H1 (cell line): ENCODE data around the gene CDC14B. TPM values are rescaled to one million over a fixed set of nuclear protein-coding genes. Genes with fewer than 3 reads are reported as not detected.

Source experiments
- CTCF ChIA-PET: fragments of 300-600 bp; sonication (Branson Sonifier 250); formaldehyde crosslinking; loops from one replicate; lab custom pipeline; 2021; ENCODE audit not compliant: partially characterized antibody; lab: Charles Lee
- POLR2A ChIA-PET: fragments of 300-600 bp; sonication (Branson Sonifier 250); formaldehyde crosslinking; loops from one replicate; lab custom pipeline; 2021; ENCODE audit warnings: inconsistent platforms; ENCODE audit not compliant: partially characterized antibody; lab: Charles Lee
- DNase-seq, 2 experiments: peaks; one replicate each; pipeline versions ENCODE4 v3.0.0 to v3.0.0-alpha.2; 2010 to 2022; ENCODE audit warnings: low spot score in 2 of 2, low read depth in 1 of 2, mixed read lengths in 1 of 2
- FAIRE-seq: peaks from 2 replicates; lab custom pipeline; 2011; peaks lifted over from hg19 to GRCh38; lab: Jason Lieb, UNC
- H2AFZ ChIP-seq: 2 replicates; pipeline ENCODE4 v1.8.1; 2012; ENCODE audit warnings: low read length, inconsistent platforms
- H2AK5ac ChIP-seq: 2 replicates; pipeline ENCODE4 v1.6.1; 2013; ENCODE audit warnings: low read depth, low read length
- H2BK120ac ChIP-seq: replicated peaks from 2 replicates; pipeline ENCODE3; 2013; ENCODE audit warnings: low read depth, low read length, inconsistent platforms
- H2BK12ac ChIP-seq: 2 replicates; pipeline ENCODE4 v1.6.1; 2013; ENCODE audit warnings: low read depth, low read length
- H2BK15ac ChIP-seq: 2 replicates; pipeline ENCODE4 v1.6.1; 2013; ENCODE audit warnings: low read length
- H2BK20ac ChIP-seq: 2 replicates; pipeline ENCODE4 v1.6.1; 2013; ENCODE audit warnings: low read length
- H2BK5ac ChIP-seq: 2 replicates; pipeline ENCODE4 v1.6.1; 2013; ENCODE audit warnings: low read depth, low read length
- H3K14ac ChIP-seq: 2 replicates; pipeline ENCODE4 v1.6.1; 2013; ENCODE audit warnings: inconsistent platforms; ENCODE audit not compliant: insufficient read length
- H3K18ac ChIP-seq: 2 replicates; pipeline ENCODE4 v1.6.1; 2013; ENCODE audit warnings: low read length; ENCODE audit errors: extremely low read depth
- H3K23ac ChIP-seq: 2 replicates; pipeline ENCODE4 v1.6.1; 2013; ENCODE audit warnings: inconsistent platforms; ENCODE audit not compliant: insufficient read length
- H3K23me2 ChIP-seq: 2 replicates; pipeline ENCODE4 v1.6.1; 2013; ENCODE audit warnings: low read depth, low read length
- H3K27ac ChIP-seq: 2 replicates; pipeline ENCODE4 v1.6.1; 2011; ENCODE audit warnings: low read depth, low read length, inconsistent platforms
- H3K27me3 ChIP-seq, 4 experiments: replicated peaks in 1 of 4; 1 replicate in 1 of 4; 2 replicates in 3 of 4; pipeline versions ENCODE4 v1.6.1 to v1.8.1; 2011 to 2013; ENCODE audit warnings: low read length in 3 of 4, mild to moderate bottlenecking in 3 of 4, inconsistent platforms in 2 of 4, mixed read lengths in 2 of 4, moderate library complexity in 1 of 4; ENCODE audit not compliant: control insufficient read depth in 3 of 4, insufficient read depth in 3 of 4; ENCODE audit errors: extremely low read depth in 1 of 4
- H3K36me3 ChIP-seq, 4 experiments: 2 replicates each; pipeline versions ENCODE4 v1.6.1 to v1.8.1; 2011 to 2013; ENCODE audit warnings: mild to moderate bottlenecking in 4 of 4, low read length in 3 of 4, moderate library complexity in 2 of 4, control low read depth in 1 of 4, inconsistent platforms in 1 of 4; ENCODE audit not compliant: insufficient read depth in 4 of 4, control insufficient read depth in 2 of 4
- H3K4ac ChIP-seq: replicated peaks from 2 replicates; pipeline ENCODE3; 2013; ENCODE audit warnings: low read length, low read depth, mixed read lengths, inconsistent platforms; ENCODE audit not compliant: insufficient read length
- H3K4me1 ChIP-seq, 4 experiments: replicated peaks in 1 of 4; 1 replicate in 1 of 4; 2 replicates in 3 of 4; pipeline versions ENCODE4 v1.6.1 to v1.8.1; 2011 to 2013; ENCODE audit warnings: low read length in 3 of 4, inconsistent platforms in 2 of 4, mixed read lengths in 1 of 4; ENCODE audit not compliant: insufficient read depth in 4 of 4, control insufficient read depth in 3 of 4
- H3K4me2 ChIP-seq, 2 experiments: 2 replicates each; pipeline versions ENCODE4 v1.6.1 to v1.8.1; 2011 to 2013; ENCODE audit warnings: low read depth in 2 of 2, low read length in 2 of 2, control low read depth in 1 of 2, inconsistent platforms in 1 of 2, mild to moderate bottlenecking in 1 of 2; ENCODE audit not compliant: insufficient read depth in 1 of 2
- H3K4me3 ChIP-seq, 4 experiments: fragments of 200-600, 300-600 bp in 1 of 4; sonication (generic), shearing (Covaris generic), sonication (Bioruptor Twin) in 1 of 4; 2 replicates each; pipeline versions ENCODE4 v1.5.1 to v1.8.1; 2011 to 2016; ENCODE audit warnings: low read length in 4 of 4, low read depth in 3 of 4, control low read depth in 2 of 4, inconsistent platforms in 2 of 4, mild to moderate bottlenecking in 2 of 4, mixed read lengths in 1 of 4, moderate library complexity in 1 of 4; ENCODE audit not compliant: insufficient read depth in 2 of 4; ENCODE audit errors: extremely low read depth in 1 of 4
- H3K56ac ChIP-seq: replicated peaks from 2 replicates; pipeline ENCODE3; 2013; ENCODE audit warnings: low read depth, mild to moderate bottlenecking, mixed read lengths, low read length, inconsistent platforms; ENCODE audit not compliant: insufficient read length
- H3K79me1 ChIP-seq: 2 replicates; pipeline ENCODE4 v1.6.1; 2013; ENCODE audit warnings: low read depth, low read length, control low read depth
- H3K79me2 ChIP-seq, 2 experiments: 2 replicates each; pipeline versions ENCODE4 v1.6.1 to v1.8.1; 2012 to 2013; ENCODE audit warnings: low read length in 2 of 2, mild to moderate bottlenecking in 2 of 2, inconsistent platforms in 1 of 2; ENCODE audit not compliant: insufficient read depth in 2 of 2, control insufficient read depth in 1 of 2
- H3K9ac ChIP-seq, 4 experiments: replicated peaks in 1 of 4; 1 replicate in 1 of 4; 2 replicates in 3 of 4; pipeline versions ENCODE4 v1.6.1 to v1.8.1; 2011 to 2013; ENCODE audit warnings: low read depth in 3 of 4, low read length in 3 of 4, control low read depth in 2 of 4, mild to moderate bottlenecking in 2 of 4, moderate library complexity in 2 of 4, inconsistent platforms in 1 of 4; ENCODE audit errors: extremely low read depth in 1 of 4
- H3K9me3 ChIP-seq, 2 experiments: 2 replicates each; pipeline versions ENCODE4 v1.6.1 to v1.8.1; 2012 to 2013; ENCODE audit warnings: mild to moderate bottlenecking in 2 of 2, moderate library complexity in 2 of 2, control low read depth in 1 of 2, inconsistent platforms in 1 of 2, low read depth in 1 of 2, low read length in 1 of 2, mixed read lengths in 1 of 2; ENCODE audit not compliant: insufficient read depth in 2 of 2
- H4K20me1 ChIP-seq, 2 experiments: replicated peaks in 1 of 2; 2 replicates each; pipeline versions ENCODE3 to v1.8.1; 2011 to 2013; ENCODE audit warnings: inconsistent platforms in 2 of 2, low read length in 2 of 2, mild to moderate bottlenecking in 1 of 2; ENCODE audit not compliant: insufficient read depth in 2 of 2, control insufficient read depth in 1 of 2
- H4K5ac ChIP-seq: 2 replicates; pipeline ENCODE4 v1.6.1; 2013; ENCODE audit warnings: low read length, low read depth, mixed read lengths, inconsistent platforms; ENCODE audit not compliant: insufficient read length
- H4K8ac ChIP-seq: 2 replicates; pipeline ENCODE4 v1.8.0; 2013; ENCODE audit warnings: mild to moderate bottlenecking, moderate library complexity, low read length, inconsistent platforms; ENCODE audit not compliant: insufficient read depth; ENCODE audit errors: extremely low read depth
- H4K91ac ChIP-seq: replicated peaks from 2 replicates; pipeline ENCODE3; 2013; ENCODE audit warnings: low read length, mixed read lengths, inconsistent platforms; ENCODE audit not compliant: insufficient read length
- EGR1 ChIP-seq: IDR thresholded peaks from 2 replicates; pipeline ENCODE4 v1.6.1; 2011; ENCODE audit warnings: low read depth, low read length, borderline replicate concordance
- HDAC2 ChIP-seq, 2 experiments: fragments of 300-600 bp in 1 of 2; sonication (generic) in 1 of 2; IDR thresholded peaks; 2 replicates each; pipeline ENCODE4 v1.6.1; 2011 to 2012; ENCODE audit warnings: low read depth in 2 of 2, low read length in 2 of 2, mild to moderate bottlenecking in 2 of 2, moderate library complexity in 2 of 2, borderline replicate concordance in 1 of 2, inconsistent platforms in 1 of 2
- KDM1A ChIP-seq: fragments of 200-600, 300-600 bp; sonication (generic); IDR thresholded peaks from 2 replicates; pipeline ENCODE4 v1.7.1; 2016; ENCODE audit warnings: mild to moderate bottlenecking, low read length, borderline replicate concordance
- RBBP5 ChIP-seq: IDR thresholded peaks from 2 replicates; pipeline ENCODE4 v1.7.1; 2012; ENCODE audit warnings: low read depth, mild to moderate bottlenecking, inconsistent platforms, low read length, moderate library complexity, borderline replicate concordance
- WGBS, 2 experiments: shearing (Covaris generic) in 1 of 2; methylation state at CpG; one replicate each; pipeline versions ENCODE4 v1.1.6 to v1.1.7; 2013 to 2015; ENCODE audit warnings: low lambda C conversion rate in 2 of 2, mixed read lengths in 2 of 2, inconsistent platforms in 1 of 2, low coverage in 1 of 2, missing lambda C conversion rate in 1 of 2; ENCODE audit not compliant: insufficient replicate concordance in 2 of 2, insufficient coverage in 1 of 2, insufficient read length in 1 of 2; ENCODE audit errors: extremely low coverage in 1 of 2, missing lambda C conversion rate in 1 of 2; 5-methylcytosine and 5-hydroxymethylcytosine counted together
- polyA plus RNA-seq, 7 experiments: library from polyadenylated mRNA; depleted of rRNA in 3 of 7; stranded (reverse) in 5 of 7; unstranded in 2 of 7; fragments of >200 nt in 5 of 7; fragments of 200-250 nt in 2 of 7; gene quantifications; 1 replicate in 5 of 7; 2 replicates in 1 of 7; 4 replicates in 1 of 7; pipeline versions ENCODE4 v1.2.1 to v1.2.3, GENCODE V29; 2011 to 2013; ENCODE audit warnings: missing spikeins in 2 of 7, mixed read lengths in 2 of 7
- total RNA-seq: library from RNA; stranded (reverse); fragmentation: NEBNext Ultra II Directional; extraction: Animal tissue kit (Norgen Biotek cat#: 25700); gene quantifications from 2 replicates; pipeline ENCODE4 v1.2.1, GENCODE V29; 2021

CDC14B gene
- total and polyA plus RNA-seq, 2 of the 8 experiments (the other 6 are each of a cell fraction or from before 2014, with no cell fraction given) = 17.2 to 44.6 TPM

- no peak overlapping the region for H3K4ac ChIP-seq
- H4K8ac ChIP-seq = no peak overlapping the region
- H4K5ac ChIP-seq = no peak overlapping the region
- DNase-seq = no peak
- H4K20me1 ChIP-seq = no peaks in the 10 kb centered on the region
- no peaks in the 10 kb centered on the region for H3K23me2 ChIP-seq
- no peak overlapping the region for H4K91ac ChIP-seq
- H3K27me3 ChIP-seq = no peaks in the 10 kb centered on the region
- H3K18ac ChIP-seq = no peak overlapping the region
- no peaks in the 10 kb centered on the region for H3K79me1 ChIP-seq
- no peak overlapping the region for H3K23ac ChIP-seq
- H2AFZ ChIP-seq = no peak overlapping the region
- no peaks in the 10 kb centered on the region for H3K4me1 ChIP-seq
- no peak overlapping the region for H3K14ac ChIP-seq
- H2BK12ac ChIP-seq = no peak overlapping the region
- no peak overlapping the region for H3K27ac ChIP-seq
- H3K4me3 ChIP-seq = no peak overlapping the region
- no peak overlapping the region for H2BK5ac ChIP-seq
- no peak overlapping the region for H2BK15ac ChIP-seq
- ChIA-PET CTCF (interaction anchor here (0.6 kb wide), 1 partner anchor 71 kb away, joined by 3 read pairs; no protein-coding TSS in a partner anchor), POLR2A (no interaction called here)
- H3K4me2 ChIP-seq = no peak overlapping the region
- no peak overlapping the region for H2BK20ac ChIP-seq
- no peak overlapping the region for H3K56ac ChIP-seq
- no peak overlapping the region for H2AK5ac ChIP-seq
- peaks cover 0 to 3% (median 1%) of the 10 kb centered on the region in 4 experiments; a peak in 1 of 8 replicates for H3K36me3 ChIP-seq
- WGBS, 2 experiments = 93% methylated on average over 13 of the region's 13 CpGs; no CpG with 5 or more reads in 1 of the 2 experiments
- H3K9ac ChIP-seq = no peak overlapping the region
- no peaks in the 10 kb centered on the region for H3K9me3 ChIP-seq
- no peaks in the 10 kb centered on the region; a peak in 1 of 4 replicates for H3K79me2 ChIP-seq
- no peak overlapping the region for H2BK120ac ChIP-seq
- FAIRE-seq = no peak
- TF ChIP-seq KDM1A (no peak), HDAC2 (IDR thresholded peaks at IDR 0.05; ENCODE audit: borderline replicate concordance in 1 of 2, low read depth in 2 of 2, low read length in 2 of 2) (no peak), RBBP5 (no peak), EGR1 (no peak)
Observed at GRCh38 chr9:96646081-96646991, 26.7 kb upstream of the CDC14B start.
